ENCODE results near the gene YIF1B. TPM values are rescaled to one million over a fixed set of nuclear protein-coding genes. Genes with fewer than 3 reads are reported as not detected.
"Not testable (repeated sequence)": the region's sequence is repeated elsewhere in the genome, so short reads cannot be mapped to it uniquely, and the experiment has no call there.

Gene YIF1B
- 10 to 100 TPM; 26.0 to 33.7 (median 30.8) TPM for polyA plus RNA-seq (ENCODE audit: insufficient read length in 3 of 3)

- peak; percentile 80 to 92 (median 90) for DNase-seq (ENCODE audit: low read depth in 3 of 3, low spot score in 2 of 3)
These were observed at the start of gene YIF1B for GRCh38 chr19:38315657-38316476. TSS of gene YIF1B (minus strand) at chr19:38315947. CDS start at chr19:38315917, 30 bp downstream.

- not testable (repeated sequence) for DNase-seq (ENCODE audit: low read depth in 3 of 3, low spot score in 2 of 3)
These were observed 47.4 kb upstream of the YIF1B start for GRCh38 chr19:38362946-38363688.

GRCh38 chr19:38362076-38362945 lies 46.6 kb upstream of the YIF1B start:
- peak in 1 of 3 donors; percentile 38 for DNase-seq (ENCODE audit: low read depth in 3 of 3, low spot score in 2 of 3)

GRCh38 chr19:38361633-38362075 lies 45.9 kb upstream of the YIF1B start:
- DNase-seq (ENCODE audit: low read depth in 3 of 3, low spot score in 2 of 3), result peak; percentile 47 to 76 (median 57)

- DNase-seq (ENCODE audit: low read depth in 3 of 3, low spot score in 2 of 3), result no peak
These were observed 45.3 kb upstream of the YIF1B start for GRCh38 chr19:38360839-38361631.

GRCh38 chr19:38360351-38360750 lies 44.6 kb upstream of the YIF1B start:
- DNase-seq (ENCODE audit: low read depth in 3 of 3, low spot score in 2 of 3), result no peak

GRCh38 chr19:38359242-38360021 lies 43.7 kb upstream of the YIF1B start:
- DNase-seq (ENCODE audit: low read depth in 3 of 3, low spot score in 2 of 3), result no peak

- no peak for DNase-seq (ENCODE audit: low read depth in 3 of 3, low spot score in 2 of 3)
These were observed 42.3 kb upstream of the YIF1B start for GRCh38 chr19:38358071-38358470.

GRCh38 chr19:38355728-38356725 lies 40.3 kb upstream of the YIF1B start:
- no peak for DNase-seq (ENCODE audit: low read depth in 3 of 3, low spot score in 2 of 3)

- no peak for DNase-seq (ENCODE audit: low read depth in 3 of 3, low spot score in 2 of 3)
These were observed 36.9 kb upstream of the YIF1B start for GRCh38 chr19:38352611-38353010.

- no peak for DNase-seq (ENCODE audit: low read depth in 3 of 3, low spot score in 2 of 3)
These were observed 36.2 kb upstream of the YIF1B start for GRCh38 chr19:38351865-38352395.

GRCh38 chr19:38350883-38351282 lies 35.1 kb upstream of the YIF1B start:
- DNase-seq (ENCODE audit: low read depth in 3 of 3, low spot score in 2 of 3), result no peak

GRCh38 chr19:38346837-38347236 lies 31.1 kb upstream of the YIF1B start:
- DNase-seq (ENCODE audit: low read depth in 3 of 3, low spot score in 2 of 3), result no peak

- no peak for DNase-seq (ENCODE audit: low read depth in 3 of 3, low spot score in 2 of 3)
These were observed 25.2 kb upstream of the YIF1B start for GRCh38 chr19:38340927-38341326.

GRCh38 chr19:38339011-38339410 lies 23.3 kb upstream of the YIF1B start:
- not testable (repeated sequence) for DNase-seq (ENCODE audit: low read depth in 3 of 3, low spot score in 2 of 3)

- no peak for DNase-seq (ENCODE audit: low read depth in 3 of 3, low spot score in 2 of 3)
These were observed 21.6 kb upstream of the YIF1B start for GRCh38 chr19:38337360-38337653.

- peak; percentile 73 to 85 (median 74) for DNase-seq (ENCODE audit: low read depth in 3 of 3, low spot score in 2 of 3)
These were observed 21.1 kb upstream of the YIF1B start for GRCh38 chr19:38336638-38337359.
